Neural cell (in vitro differentiated cells): ENCODE data around the gene SGMS2. TPM values are rescaled to one million over a fixed set of nuclear protein-coding genes. Genes with fewer than 3 reads are reported as not detected.

Experiments
- H2AFZ ChIP-seq: fragments of 200-600, 300-800 bp; sonication (generic), shearing (Covaris generic); 2 replicates; pipeline ENCODE4 v1.6.0; 2014; ENCODE audit warnings: low read depth, mild to moderate bottlenecking, antibody characterized with exemption, low read length, moderate library complexity
- H3F3A ChIP-seq: fragments of 200-600 bp; shearing (Covaris generic); 2 replicates; pipeline ENCODE4 v1.6.1; 2016; ENCODE audit warnings: mild to moderate bottlenecking, moderate library complexity, mixed read lengths, antibody characterized with exemption, low read length; ENCODE audit not compliant: insufficient read depth, poor library complexity, severe bottlenecking
- H3K27ac ChIP-seq: fragments of 200-600, 300-800 bp; sonication (generic), shearing (Covaris generic); 2 replicates; pipeline ENCODE4 v1.5.1; 2014; ENCODE audit warnings: mild to moderate bottlenecking, low read length, moderate library complexity
- H3K27me3 ChIP-seq: fragments of 300-800, 200-600 bp; sonication (generic), shearing (Covaris generic); 2 replicates; pipeline ENCODE4 v1.6.0; 2014; ENCODE audit warnings: mild to moderate bottlenecking, low read depth, low read length, moderate library complexity; ENCODE audit not compliant: insufficient read depth
- H3K36me3 ChIP-seq: fragments of 300-800, 200-600 bp; sonication (generic), shearing (Covaris generic); 2 replicates; pipeline ENCODE4 v1.5.1; 2014; ENCODE audit warnings: mild to moderate bottlenecking, antibody characterized with exemption, low read length, moderate library complexity; ENCODE audit not compliant: insufficient read depth
- H3K4me2 ChIP-seq: fragments of 300-800, 200-600 bp; sonication (generic), shearing (Covaris generic); 2 replicates; pipeline ENCODE4 v1.6.0; 2014; ENCODE audit warnings: mild to moderate bottlenecking, low read length
- H3K4me3 ChIP-seq: fragments of 300-800, 200-600 bp; sonication (generic), shearing (Covaris generic); 2 replicates; pipeline ENCODE4 v1.5.1; 2014; ENCODE audit warnings: mild to moderate bottlenecking, low read length, moderate library complexity
- H3K79me2 ChIP-seq: fragments of 200-600 bp; shearing (Covaris generic); replicated peaks from 2 replicates; pipeline ENCODE4 v1.6.0; 2014; ENCODE audit warnings: mild to moderate bottlenecking, low read length, moderate library complexity; ENCODE audit not compliant: insufficient read depth
- H3K9ac ChIP-seq: fragments of 300-800, 200-600 bp; sonication (generic), shearing (Covaris generic); 2 replicates; pipeline ENCODE4 v1.6.1; 2016; ENCODE audit warnings: mild to moderate bottlenecking, low read length, mixed read lengths
- H3K9me2 ChIP-seq: fragments of 200-600 bp; shearing (Covaris generic); 2 replicates; pipeline ENCODE4 v1.6.1; 2016; ENCODE audit warnings: mild to moderate bottlenecking, low read length, mixed read lengths; ENCODE audit not compliant: insufficient read depth
- H3K9me3 ChIP-seq: fragments of 200-600, 300-800 bp; sonication (generic), shearing (Covaris generic); 2 replicates; pipeline ENCODE4 v1.6.1; 2016; ENCODE audit warnings: mild to moderate bottlenecking, mixed run types, low read length, moderate library complexity, mixed read lengths
- H4K20me1 ChIP-seq: fragments of 200-600 bp; shearing (Covaris generic); 2 replicates; pipeline ENCODE4 v1.6.1; 2016; ENCODE audit warnings: mild to moderate bottlenecking, mixed run types; ENCODE audit not compliant: insufficient read depth
- CTCF ChIP-seq: fragments of 450-650 bp; IDR thresholded peaks from 2 replicates; pipeline ENCODE4 v1.5.1; 2014; ENCODE audit warnings: antibody characterized with exemption, mild to moderate bottlenecking, moderate library complexity; ENCODE audit not compliant: poor library complexity, severe bottlenecking
- EP300 ChIP-seq: fragments of 450-650 bp; conservative IDR thresholded peaks from 2 replicates; pipeline ENCODE4 v1.6.1; 2014; ENCODE audit warnings: antibody characterized with exemption, mild to moderate bottlenecking, moderate library complexity; ENCODE audit not compliant: poor library complexity, severe bottlenecking
- EZH2 ChIP-seq: fragments of 200-600, 300-800 bp; shearing (Covaris generic), sonication (generic); IDR thresholded peaks from 2 replicates; pipeline ENCODE4 v1.6.1; 2014; ENCODE audit warnings: antibody characterized with exemption, low read length, borderline replicate concordance, mild to moderate bottlenecking; ENCODE audit not compliant: insufficient read depth, poor library complexity, severe bottlenecking
- MXI1 ChIP-seq: fragments of 450-650 bp; conservative IDR thresholded peaks from 2 replicates; pipeline ENCODE4 v1.6.1; 2014; ENCODE audit warnings: antibody characterized with exemption, mild to moderate bottlenecking; ENCODE audit not compliant: poor library complexity, severe bottlenecking
- POLR2AphosphoS5 ChIP-seq: IDR thresholded peaks from 2 replicates; pipeline ENCODE4 v1.6.1; 2012
- RAD21 ChIP-seq: fragments of 450-650 bp; conservative IDR thresholded peaks from 2 replicates; pipeline ENCODE4 v1.6.1; 2014; ENCODE audit warnings: antibody characterized with exemption, mild to moderate bottlenecking, moderate library complexity
- REST ChIP-seq: IDR thresholded peaks from 2 replicates; pipeline ENCODE4 v1.6.1; 2012; ENCODE audit warnings: borderline replicate concordance
- SMC3 ChIP-seq: fragments of 450-650 bp; conservative IDR thresholded peaks from 2 replicates; pipeline ENCODE4 v1.6.1; 2014; ENCODE audit warnings: antibody characterized with exemption, mild to moderate bottlenecking, moderate library complexity; ENCODE audit not compliant: poor library complexity
- TAF1 ChIP-seq: IDR thresholded peaks from 2 replicates; pipeline ENCODE4 v1.6.1; 2012; ENCODE audit warnings: low read depth
- polyA plus RNA-seq: library from polyadenylated mRNA; depleted of rRNA; stranded (reverse); fragments of >200 nt; gene quantifications from 2 replicates; pipeline ENCODE4 v1.2.3, GENCODE V29; 2014

The SGMS2 gene
- polyA plus RNA-seq, 1 donor from 2014 or later = 0.15 TPM

GRCh38 chr4:107900508-107900907, 75.8 kb downstream of the SGMS2 start:
- H3K4me3 ChIP-seq = no peak overlapping the region
- no peaks in the 10 kb centered on the region for H3K27me3 ChIP-seq
- no peaks in the 10 kb centered on the region for H3K9me2 ChIP-seq
- H4K20me1 ChIP-seq = no peaks in the 10 kb centered on the region
- no peak overlapping the region for H3K4me2 ChIP-seq
- no peaks in the 10 kb centered on the region for H3F3A ChIP-seq
- H3K9me3 ChIP-seq = no peaks in the 10 kb centered on the region
- no peak overlapping the region for H3K9ac ChIP-seq
- no peak overlapping the region for H3K27ac ChIP-seq
- no peaks in the 10 kb centered on the region for H3K79me2 ChIP-seq
- H2AFZ ChIP-seq = no peak overlapping the region
- TF ChIP-seq RAD21 (no peak), CTCF (no peak), TAF1 (no peak), POLR2AphosphoS5 (no peak), EZH2 (no peak), EP300 (no peak), MXI1 (no peak), SMC3 (no peak), REST (no peak)
- no peaks in the 10 kb centered on the region for H3K36me3 ChIP-seq

- Histone ChIP-seq H3K27me3 (no peaks in the 10 kb centered on the region), H3K27ac (no peak overlapping the region), H3K9me2 (no peaks in the 10 kb centered on the region), H3K9me3 (no peaks in the 10 kb centered on the region), H3K36me3 (no peaks in the 10 kb centered on the region), H3K4me2 (no peak overlapping the region), H3K9ac (no peak overlapping the region), H2AFZ (no peak overlapping the region), H3F3A (no peaks in the 10 kb centered on the region), H3K79me2 (no peaks in the 10 kb centered on the region), H4K20me1 (no peaks in the 10 kb centered on the region), H3K4me3 (no peak overlapping the region)
- TF ChIP-seq TAF1 = no peak
- TF ChIP-seq MXI1 = no peak
- no peak for TF ChIP-seq EZH2
- no peak for TF ChIP-seq REST
- no peak for TF ChIP-seq CTCF
- TF ChIP-seq SMC3 = no peak
- no peak for TF ChIP-seq RAD21
Observed at GRCh38 chr4:107901213-107901934, 76.6 kb downstream of the SGMS2 start.
